C4-2B (cell line): Measurements from ENCODE around the gene LILRB3.
"Not testable (repeated sequence)": the region's sequence is repeated elsewhere in the genome, so short reads cannot be mapped to it uniquely, and the experiment has no call there.

ENCODE experiments used
- H3K27ac ChIP-seq: fragments of 450-650 bp; 2 replicates; pipeline ENCODE4 v1.5.1; 2017
- CTCF ChIP-seq: fragments of 450-650 bp; conservative IDR thresholded peaks from 2 replicates; pipeline ENCODE4 v1.5.1; 2017; ENCODE audit warnings: mild to moderate bottlenecking
- ZFX ChIP-seq: fragments of 450-650 bp; IDR thresholded peaks from 2 replicates; pipeline ENCODE4 v1.6.1; 2017

Gene LILRB3

GRCh38 chr19:54207676-54207982, 15.2 kb downstream of the LILRB3 start:
- peak overlapping the region; percentile 76 for H3K27ac ChIP-seq
- TF ChIP-seq CTCF, result no peak
- TF ChIP-seq ZFX, result no peak

GRCh38 chr19:54207193-54207592, 15.6 kb downstream of the LILRB3 start:
- not testable (repeated sequence) for H3K27ac ChIP-seq

- H3K27ac ChIP-seq, result 0 out of 2 replicates have a peak overlapping the region, but pooled peaks have one; percentile 2
Observed at GRCh38 chr19:54206831-54207177, 16.0 kb downstream of the LILRB3 start.

GRCh38 chr19:54206030-54206830, 16.6 kb downstream of the LILRB3 start:
- H3K27ac ChIP-seq, result 0 out of 2 replicates have a peak overlapping the region, but pooled peaks have one; percentile 2
- TF ChIP-seq ZFX (no peak), CTCF (no peak)

More at GRCh38 chr19:54206831-54207177, 16.0 kb downstream of the LILRB3 start:
- TF ChIP-seq ZFX, result no peak
- no peak for TF ChIP-seq CTCF

GRCh38 chr19:54204767-54205468, 17.9 kb downstream of the LILRB3 start:
- H3K27ac ChIP-seq, result no peak overlapping the region

GRCh38 chr19:54203151-54203611, 19.6 kb downstream of the LILRB3 start:
- no peak for TF ChIP-seq CTCF
- TF ChIP-seq ZFX, result no peak
- peak overlapping the region; percentile 87 for H3K27ac ChIP-seq

More at GRCh38 chr19:54204767-54205468, 17.9 kb downstream of the LILRB3 start:
- TF ChIP-seq CTCF (no peak), ZFX (no peak)

- TF ChIP-seq CTCF (no peak), ZFX (no peak)
- H3K27ac ChIP-seq, result peak overlapping the region; percentile 87
Observed at GRCh38 chr19:54201980-54202379, 20.8 kb downstream of the LILRB3 start.
